NCI-H2227 (cell line): Measurements from ENCODE around the gene FGF23.
"Not testable (repeated sequence)": the region's sequence is repeated elsewhere in the genome, so short reads cannot be mapped to it uniquely, and the experiment has no call there.

Experiments
- DNase-seq: peaks from one replicate; lab custom pipeline; 2025; ENCODE audit not compliant: unreplicated experiment; lab: John Stamatoyannopoulos, UW

The FGF23 gene

DNA sequence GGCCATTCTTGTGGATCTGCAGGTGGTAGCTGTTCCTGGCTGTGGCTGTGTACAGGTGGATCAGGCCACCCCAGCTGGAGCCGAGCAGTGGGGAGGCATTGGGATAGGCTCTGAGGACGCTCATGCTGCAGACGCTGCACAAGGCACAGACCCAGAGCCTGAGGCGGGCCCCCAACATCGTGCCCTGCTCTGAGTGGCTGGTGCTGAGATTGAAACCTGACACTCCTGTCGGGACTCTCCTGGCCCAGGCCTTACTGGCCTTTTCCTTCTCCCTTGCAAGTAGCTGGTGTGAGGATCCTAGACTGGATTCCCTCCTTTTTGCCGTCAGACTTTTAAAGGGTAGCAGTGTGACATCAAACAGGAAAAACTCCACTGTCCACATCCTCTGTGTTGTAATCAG, at the start of gene FGF23:
Gene FGF23 (minus strand): TSS at position 308 of the 400 bp plus-strand sequence. CDS start 130 bp downstream, at position 178.
- no peak for DNase-seq

DNA sequence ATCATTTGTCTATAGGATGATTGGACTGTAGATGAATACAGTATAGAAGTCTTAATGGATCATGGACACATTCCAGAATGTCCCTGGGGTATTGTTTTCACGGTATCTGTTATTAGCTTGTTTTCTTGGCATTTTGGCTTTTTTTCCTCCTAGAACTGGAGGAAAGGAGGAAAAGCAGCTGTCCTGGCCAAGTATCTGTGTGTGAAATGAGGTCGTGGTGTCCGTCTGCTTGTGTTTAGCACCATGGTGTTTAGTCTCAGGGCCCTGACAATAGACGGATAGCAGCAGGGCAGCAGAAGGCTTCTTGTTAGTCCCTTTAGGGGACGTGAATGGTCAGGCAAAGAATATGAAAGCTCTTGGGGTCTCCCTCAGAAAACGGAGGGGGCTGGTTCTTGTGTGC, 44.9 kb upstream of the FGF23 start:
- DNase-seq, result no peak

DNA sequence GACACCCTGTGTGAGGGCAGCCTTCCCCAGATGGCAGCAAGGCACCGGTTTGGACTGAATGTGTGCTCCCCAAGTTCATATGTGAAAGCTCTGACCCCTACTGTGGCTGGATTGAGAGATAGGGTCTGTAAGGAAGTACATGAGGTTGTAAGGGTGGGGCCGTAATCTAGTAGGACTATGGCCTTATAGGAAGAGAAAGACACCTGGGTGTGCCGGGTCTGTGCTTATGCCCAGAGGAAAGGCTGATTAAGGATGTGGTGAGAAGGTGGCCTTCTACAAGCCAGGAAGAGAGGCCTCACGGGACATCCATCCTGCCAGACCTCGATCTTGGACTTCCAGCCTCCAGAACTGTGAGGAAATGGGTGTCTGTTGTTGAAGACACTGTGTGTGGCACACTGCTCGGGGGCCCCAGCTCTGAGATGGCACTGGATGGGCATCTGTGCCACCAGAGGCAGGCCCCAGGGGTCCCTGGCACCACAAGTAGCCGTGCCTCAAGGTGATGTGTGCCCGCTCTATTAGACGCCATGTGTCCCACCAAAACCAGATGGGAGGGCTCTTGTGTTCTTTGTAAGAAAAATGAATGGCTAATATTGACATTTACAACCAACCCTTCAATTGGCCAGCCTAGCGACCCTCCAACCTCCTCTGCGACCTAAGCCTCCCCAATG, 44.1 kb upstream of the FGF23 start:
- DNase-seq, result no peak

DNA sequence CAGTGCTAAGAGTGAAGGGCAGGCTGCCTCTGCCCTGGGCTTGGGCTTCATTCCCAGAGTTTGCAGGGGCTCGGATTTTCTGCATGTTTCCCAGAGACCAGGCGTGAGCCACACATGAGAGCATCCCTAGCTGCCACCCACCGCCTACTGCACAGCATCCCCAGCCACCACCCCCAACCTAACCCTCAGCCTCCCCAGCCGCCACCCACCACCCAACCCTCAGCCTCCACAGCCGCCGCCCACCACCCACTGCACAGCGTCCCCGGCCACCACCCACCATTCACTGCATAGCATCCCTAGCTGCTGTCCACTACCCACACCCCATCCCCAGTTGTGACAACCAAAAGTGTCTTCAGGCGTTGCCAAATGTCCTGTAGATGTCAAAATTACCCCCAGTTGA, 43.5 kb upstream of the FGF23 start:
- DNase-seq, result no peak

DNA sequence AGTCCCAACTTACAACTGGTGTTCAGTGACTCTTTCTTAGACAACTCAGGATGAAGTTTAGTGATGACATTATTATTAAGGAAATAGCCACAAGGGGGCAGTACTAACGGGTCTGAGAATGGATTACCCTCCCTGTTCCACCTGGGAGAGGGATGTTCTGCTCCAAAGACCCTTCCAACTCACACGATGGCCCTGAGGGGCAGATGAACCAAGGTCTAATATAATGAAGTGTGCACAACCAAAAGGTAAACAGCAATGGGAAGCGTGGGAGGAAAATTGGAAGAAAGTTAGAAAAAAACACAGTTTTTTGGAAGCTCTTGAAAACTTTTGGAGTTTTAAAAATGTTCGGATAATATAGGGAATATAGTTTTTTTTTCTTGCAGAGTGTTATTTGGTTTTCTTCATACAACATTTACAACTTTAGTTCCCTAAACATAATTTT, 42.1 kb upstream of the FGF23 start:
- DNase-seq, result peak; percentile 48

DNA sequence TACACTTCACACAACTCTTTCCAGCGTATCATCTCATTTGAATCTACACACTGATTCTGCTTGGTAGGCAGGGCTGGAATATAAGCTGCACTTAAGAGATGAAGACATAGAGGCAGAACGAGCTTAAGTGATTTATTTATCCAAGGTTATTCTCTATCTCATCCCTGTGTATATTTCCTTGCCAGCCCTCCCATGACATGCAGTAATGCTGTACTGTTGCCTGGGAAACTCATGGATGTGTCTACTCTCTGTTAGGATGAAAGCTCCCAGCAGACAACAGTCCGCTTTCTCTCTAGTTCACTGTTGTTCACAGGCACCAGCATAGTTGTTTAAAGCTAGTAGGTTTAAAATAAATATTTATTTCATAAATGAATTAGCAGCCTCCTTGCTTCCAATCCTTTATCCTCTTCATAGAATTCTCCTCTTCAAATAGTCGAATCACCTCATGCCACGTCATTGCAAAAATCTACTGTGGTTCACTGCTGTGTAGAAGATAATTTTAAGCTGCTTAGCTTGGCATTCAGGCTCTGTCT, 40.7 kb upstream of the FGF23 start:
- DNase-seq, result no peak

DNA sequence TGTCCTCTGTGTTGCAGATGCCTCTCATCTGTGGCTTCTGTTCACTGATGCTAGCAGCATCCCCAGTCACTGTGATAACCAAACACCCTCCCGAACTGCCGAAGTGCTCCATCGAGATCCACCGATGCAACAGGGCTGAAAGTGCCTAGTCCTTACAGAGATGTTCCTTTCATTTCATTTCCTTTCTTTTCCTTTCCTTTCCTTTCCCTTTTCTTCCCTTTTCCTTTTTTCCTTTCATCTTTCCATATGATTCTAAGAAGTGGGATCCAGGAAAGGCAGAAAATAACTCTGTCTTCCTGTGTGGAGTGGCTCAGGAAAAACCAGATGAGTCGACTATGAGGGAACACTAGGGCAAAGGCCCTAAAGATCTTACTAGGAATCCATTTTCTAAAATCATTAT, 39.4 kb upstream of the FGF23 start:
- DNase-seq, result no peak

DNA sequence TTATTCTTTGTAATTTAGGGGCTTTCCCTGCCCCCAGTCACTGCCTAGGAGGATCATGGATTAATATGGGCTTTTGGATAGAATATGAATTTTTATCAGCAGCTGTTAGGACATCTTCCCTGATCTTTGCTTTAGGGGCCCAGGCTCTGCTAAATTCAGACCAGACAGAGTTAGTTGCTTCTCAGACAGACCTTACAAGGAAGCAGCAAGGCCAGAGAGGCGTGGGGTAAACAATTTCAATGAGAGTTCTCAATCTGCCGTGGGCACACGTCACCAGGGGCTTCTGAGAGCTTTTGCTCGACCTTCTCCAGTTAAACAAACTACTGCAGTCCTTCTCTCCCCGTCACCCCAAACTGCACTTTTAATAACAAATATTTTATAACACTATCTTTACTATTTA, 38.4 kb upstream of the FGF23 start:
- no peak for DNase-seq

DNA sequence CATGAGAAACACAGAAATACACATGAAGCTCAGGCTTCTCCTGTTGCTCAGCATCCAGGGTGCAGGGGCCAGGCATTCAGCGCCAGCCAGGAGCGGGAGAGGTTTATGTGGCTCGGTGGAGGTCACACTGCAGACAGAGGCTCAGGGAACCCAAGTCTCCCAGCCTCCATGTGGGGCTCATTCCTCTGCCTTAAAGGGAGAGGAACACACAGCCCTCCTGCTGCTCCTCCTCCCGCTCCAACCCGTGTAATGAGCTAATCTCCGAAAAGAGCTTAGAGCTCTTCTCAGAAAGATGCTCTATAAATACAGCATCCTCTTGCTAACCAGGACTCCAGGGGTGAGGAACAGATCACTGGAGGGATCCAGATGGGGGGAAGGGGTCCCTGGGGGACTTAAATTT, 37.9 kb upstream of the FGF23 start:
- no peak for DNase-seq

DNA sequence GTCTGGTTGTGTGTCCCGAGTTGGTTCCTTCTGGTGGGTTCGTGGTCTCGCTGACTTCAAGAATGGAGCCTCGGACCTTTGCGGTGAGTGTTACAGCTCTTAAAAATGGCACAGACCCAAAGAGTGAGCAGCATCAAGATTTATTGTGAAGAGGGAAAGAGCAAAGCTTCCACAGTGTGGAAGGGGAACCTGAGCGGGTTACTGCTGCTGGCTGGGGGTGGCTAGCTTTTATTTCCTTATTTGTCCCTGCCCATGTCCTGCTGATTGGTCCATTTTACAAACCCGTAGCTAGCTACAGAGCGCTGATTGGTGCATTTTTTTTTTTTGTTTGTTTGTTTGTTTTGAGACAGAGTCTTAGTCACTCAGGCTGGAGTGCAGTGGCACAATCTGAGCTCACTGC, 36.8 kb upstream of the FGF23 start:
- DNase-seq, result no peak

DNA sequence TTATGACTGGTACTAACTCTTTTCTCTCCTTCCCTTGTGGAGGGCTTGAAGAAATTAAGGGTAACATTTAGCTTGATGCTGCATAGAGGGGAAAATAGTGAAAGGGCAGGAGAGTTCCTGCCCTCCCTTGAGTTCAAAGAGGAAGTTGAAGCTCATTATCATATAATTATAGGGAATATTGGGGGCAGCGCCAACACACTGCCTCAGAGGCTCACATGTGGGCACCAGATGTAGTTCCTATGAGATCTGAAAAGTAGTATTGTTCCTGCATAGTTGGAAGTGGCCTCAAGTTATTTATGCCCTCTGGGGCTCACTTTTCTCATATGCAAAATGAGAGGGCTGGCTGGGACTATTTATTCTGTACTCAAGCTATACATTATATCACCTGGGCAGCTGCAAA, 33.0 kb upstream of the FGF23 start:
- DNase-seq, result no peak

DNA sequence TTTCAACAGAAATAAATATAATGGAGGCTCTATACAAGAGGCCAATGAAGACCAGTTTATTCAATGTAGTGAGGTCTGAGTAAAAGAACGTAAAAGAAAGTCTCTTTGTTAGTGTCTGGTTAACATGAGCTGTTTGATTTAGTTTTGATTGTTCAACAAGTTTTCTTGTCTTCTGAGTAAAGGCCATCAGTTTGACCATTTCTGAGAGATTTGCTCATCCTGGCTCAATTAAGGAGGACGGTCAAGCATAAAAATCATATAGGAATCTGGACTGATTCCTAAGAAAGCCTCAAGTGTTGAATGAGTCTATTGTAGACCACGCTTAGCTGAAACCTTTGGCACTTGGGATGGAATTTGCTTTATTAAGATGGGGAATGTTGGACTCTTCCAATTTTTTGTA, 32.5 kb upstream of the FGF23 start:
- no peak for DNase-seq

DNA sequence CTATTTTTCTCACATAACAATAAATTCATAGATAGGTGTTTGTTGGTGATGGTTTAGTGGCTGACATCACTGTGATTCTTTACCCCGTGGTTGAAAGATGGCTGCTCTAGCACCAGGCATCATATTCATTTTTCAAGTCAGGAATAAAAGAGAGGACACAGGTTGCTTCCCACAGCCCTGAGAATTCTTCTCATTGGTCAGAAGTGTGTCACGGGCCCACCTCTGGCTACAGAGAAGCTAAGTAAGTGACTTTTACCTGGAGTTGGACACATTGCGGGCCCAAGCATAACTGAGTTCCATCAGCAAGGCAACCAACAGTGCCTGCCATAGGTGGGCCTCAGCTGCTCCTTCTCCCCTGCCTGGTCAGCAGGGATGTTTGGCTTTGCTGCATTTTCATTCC, 27.6 kb upstream of the FGF23 start:
- no peak for DNase-seq

DNA sequence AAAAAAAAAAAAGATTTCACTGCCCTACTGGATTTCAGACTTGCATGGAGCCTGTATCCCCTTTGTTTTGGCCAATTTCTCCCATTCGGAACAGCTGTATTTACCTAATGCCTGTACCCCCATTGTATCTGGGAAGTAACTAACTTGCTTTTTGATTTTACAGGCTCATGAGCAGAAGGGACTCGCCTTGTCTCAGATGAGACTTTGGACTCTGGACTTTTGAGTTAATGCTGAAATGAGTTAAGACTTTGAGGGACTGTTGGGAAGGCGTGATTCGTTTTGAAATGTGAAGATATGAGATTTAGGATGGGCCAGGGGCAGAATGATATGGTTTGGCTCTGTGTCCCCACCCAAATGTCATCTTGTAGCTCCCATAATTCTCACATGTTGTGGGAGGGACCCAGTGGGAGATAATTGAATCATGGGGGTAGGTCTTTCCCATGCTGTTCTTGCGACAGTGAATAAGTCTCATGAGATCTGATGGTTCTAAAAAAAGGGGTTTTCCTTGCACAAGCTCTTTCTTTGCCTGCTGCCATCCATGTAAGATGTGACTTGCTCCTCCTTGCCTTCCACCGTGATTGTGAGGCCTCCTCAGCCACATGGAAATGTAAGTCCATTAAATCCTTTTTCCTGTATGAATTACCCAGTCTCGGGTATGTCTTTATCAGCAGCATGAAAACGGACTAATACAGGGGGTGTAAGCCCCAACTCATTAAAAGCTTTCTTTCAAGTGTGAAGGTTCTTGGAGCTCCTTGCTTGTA, 25.5 kb upstream of the FGF23 start:
- DNase-seq, result not testable (repeated sequence)

DNA sequence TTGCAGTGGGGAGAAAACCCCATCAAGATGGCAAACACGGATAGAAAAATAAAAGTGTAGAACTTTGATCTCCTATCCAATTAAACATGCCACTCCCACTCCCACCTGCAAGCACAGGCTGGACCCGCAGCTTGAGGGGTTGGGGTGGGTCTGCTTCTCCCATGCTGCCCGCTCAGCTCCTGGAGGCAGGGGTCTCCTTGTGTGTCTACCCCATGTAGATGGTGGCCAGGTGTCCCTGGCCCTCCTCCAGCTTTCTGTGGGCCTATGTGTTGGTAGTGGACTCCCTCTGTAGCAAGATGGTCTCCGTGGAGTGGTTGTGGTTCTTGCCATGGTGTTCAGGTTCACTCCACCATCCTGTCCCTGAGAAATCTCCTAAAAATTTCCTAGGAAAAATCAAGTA, 23.5 kb upstream of the FGF23 start:
- no peak for DNase-seq

DNA sequence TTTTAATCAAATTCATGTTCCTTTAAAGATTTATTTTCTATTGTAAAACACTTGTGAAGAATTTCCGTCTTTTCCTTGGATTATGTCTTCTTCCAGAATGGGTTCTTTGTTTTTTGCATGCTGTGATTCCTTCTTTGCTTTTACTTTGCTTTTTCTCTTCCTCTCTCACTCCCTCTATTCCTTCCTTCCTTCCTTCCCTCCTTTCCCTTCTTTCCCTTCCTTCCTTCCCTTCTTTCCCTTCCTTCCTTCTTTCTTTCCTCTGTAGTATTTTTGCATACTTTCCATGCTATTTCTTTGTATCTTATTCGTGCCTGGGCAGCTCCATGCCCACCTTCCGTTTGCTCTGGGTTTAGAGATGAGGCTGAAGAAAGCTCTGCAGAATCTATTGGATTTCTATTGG, 21.6 kb upstream of the FGF23 start:
- DNase-seq, result no peak

DNA sequence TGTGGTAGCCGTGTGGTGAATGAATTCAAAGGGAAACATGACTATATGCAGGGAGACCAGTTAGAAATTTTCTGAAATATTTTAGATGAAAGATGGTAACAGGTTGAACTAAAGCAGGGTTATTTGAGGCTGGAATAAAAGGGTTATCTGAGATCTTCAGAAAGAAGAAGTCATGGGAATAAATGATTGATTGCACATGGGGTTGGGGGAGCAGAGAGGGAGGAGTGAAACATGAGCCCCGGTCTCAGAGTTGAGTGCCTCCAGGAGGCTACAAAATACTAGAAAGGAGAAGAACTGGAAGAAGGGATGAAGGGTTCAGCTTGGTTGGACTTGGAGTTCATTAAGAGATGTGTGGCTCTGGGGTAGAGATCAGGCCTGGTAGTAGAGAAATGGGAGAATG, 16.3 kb upstream of the FGF23 start:
- DNase-seq, result no peak

DNA sequence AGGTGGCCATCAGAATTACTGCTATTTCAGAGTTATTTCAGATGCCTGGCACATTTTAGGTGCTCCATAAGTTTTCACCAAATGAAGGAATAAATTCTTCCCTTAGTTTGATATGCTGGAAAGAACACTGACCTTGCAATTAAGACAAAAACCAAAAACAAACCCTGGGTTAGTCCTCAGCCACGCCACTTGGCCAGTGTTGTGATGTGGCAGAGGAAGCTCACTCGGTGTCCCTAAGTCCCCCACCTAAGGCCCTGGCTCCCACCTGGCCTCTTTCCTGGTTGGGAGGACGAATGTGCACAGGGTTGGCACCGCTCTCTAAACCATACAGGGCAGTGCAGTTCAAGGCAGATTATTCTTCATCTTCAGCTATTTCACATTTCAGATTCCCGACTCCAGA, 13.7 kb upstream of the FGF23 start:
- no peak for DNase-seq

DNA sequence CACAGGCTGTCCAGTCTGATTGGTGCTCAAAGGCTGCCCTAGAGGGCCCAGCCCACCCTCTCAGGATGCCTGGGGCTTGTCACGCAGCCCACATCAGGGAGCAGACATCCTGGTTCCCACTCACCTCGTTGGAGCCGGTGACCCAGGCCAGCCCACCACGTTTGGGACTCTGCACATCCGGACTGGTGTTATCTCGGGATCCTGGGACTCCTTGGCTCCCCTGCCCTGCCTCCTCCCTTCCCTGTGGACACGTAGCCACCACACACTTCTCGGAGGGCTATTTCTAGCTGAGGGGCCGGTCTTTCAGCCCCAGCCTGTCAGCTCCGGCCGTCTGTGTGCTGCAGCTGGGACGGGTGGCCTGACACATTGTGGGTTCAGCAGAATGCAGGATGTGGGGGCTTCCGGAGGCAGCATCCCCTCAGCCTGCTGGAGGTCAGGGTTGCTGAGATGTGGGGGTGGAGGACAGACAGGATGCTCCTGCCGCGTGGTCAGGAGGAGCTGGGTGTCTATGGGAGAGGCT, 12.8 kb upstream of the FGF23 start:
- no peak for DNase-seq

DNA sequence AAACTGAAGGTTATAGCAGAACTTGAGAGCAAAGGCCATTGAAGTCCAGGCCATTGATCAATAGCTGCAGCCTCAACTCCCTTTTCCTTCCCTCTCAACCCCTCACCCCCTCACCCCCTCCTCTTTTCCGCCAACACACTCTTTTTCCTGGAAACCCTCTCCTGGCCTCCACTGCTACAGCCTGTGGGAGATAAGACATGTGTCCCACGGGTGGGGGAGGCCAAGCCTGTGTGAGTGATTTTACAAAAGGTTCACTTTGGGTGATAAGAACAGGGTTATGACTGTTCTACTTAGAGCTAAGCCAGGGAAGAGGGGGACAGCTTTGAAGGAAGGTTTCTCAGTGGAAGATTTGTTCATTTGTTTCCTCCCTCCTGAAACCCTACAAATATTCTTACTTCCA, 9.2 kb upstream of the FGF23 start:
- no peak for DNase-seq

DNA sequence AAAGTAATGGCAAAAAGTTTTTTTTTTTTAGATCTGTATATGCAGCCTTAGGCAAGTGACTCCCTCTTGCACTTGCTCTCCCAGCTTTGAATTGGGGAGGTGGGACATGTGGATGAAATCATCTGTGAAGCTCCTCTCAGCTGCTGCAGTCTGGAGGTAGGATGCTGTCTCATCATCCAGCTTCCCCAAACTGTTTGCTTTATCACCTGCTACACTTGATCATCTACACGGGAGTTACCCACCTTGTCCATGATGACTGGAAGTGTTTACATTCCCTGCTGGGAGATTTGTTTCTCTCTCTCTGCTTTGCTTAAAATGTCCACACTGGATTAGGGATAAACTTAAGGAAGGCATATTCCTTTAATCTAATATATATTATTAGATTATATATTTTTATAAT, 8.5 kb upstream of the FGF23 start:
- no peak for DNase-seq

DNA sequence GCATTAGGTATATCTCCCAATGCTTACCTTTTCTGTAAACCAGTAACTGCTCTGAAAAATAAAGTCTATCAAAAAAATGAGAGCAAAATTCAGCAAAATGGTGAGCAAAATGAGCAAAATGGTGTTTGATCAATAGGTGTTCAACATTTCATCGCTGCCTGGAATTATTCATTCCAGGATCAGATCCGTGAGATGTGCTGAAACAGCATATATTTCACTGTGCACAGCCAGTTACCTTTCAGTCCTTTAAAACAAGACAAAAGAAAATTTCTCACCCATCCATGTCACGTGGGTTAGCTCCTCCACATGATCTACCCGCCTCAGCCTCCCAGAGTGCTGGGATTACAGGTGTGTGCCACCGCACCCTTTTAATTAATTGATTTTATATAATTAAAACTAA, 8.1 kb upstream of the FGF23 start:
- DNase-seq, result no peak
